ENCODE results near the gene PRKAR1B. TPM values are rescaled to one million over a fixed set of nuclear protein-coding genes. Genes with fewer than 3 reads are reported as not detected.

The PRKAR1B gene
- total RNA-seq, 1 experiment from 2014 or later = 14.1 TPM

DNA sequence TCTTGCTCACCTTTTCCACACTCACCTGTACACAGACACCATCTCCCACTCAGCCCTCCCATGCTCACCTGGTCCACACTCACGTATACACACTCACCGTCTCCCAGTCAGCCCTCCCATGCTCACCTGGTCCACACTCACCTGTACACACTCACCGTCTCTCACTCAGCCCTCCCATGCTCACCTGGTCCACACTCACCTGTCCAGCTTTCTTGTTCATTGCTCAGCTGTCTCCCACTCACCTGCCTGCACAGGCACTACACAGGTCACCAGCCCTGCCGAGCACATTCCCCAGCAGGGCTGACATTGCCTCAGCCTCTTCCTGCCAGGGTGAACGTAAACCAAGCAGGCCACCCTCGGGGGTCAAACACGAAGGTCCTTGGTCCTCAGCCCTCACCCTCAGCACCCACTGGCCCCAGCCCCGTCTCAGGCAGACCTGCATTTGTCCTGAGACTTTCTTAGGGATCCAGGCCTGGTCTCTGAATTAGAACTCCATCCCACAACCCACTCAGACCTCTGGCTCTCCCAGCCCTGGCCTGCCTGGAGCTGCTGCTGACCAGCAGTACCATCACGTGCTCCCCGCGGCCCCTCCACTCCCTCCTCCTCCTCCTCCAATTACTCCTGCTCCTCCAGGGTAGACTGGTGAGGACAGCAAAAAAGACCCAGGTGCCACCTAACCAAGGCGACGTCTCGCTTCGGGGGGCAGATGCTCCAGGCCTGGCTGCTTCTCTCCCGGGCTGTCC lies 13.4 kb downstream of the PRKAR1B start:
- ATAC-seq = no peak
- H3K27me3 ChIP-seq (ENCODE audit: insufficient read depth, low read length) = no peaks in the 10 kb centered on the region
- H3K79me2 ChIP-seq (ENCODE audit: insufficient read depth, low read length) = no peaks in the 10 kb centered on the region
- no peak overlapping the region for H3K4me2 ChIP-seq (ENCODE audit: low read length)
- H3K9me2 ChIP-seq (ENCODE audit: insufficient read depth) = no peaks in the 10 kb centered on the region
- no peaks in the 10 kb centered on the region for H3K4me1 ChIP-seq (ENCODE audit: control insufficient read depth in 1 of 2, insufficient read depth in 2 of 2, low read length in 2 of 2)
- H3K36me3 ChIP-seq (ENCODE audit: control insufficient read depth in 1 of 2, insufficient read depth in 2 of 2, low read length in 2 of 2) = no peaks in the 10 kb centered on the region; a peak in 1 of 4 replicates
- no peak overlapping the region for H3K27ac ChIP-seq (ENCODE audit: low read depth, low read length)
- RAD21 ChIA-PET (ENCODE audit: low non-redundant PET in 1 of 2, low total read pairs in 2 of 2, uncharacterized antibody in 2 of 2, unreplicated experiment in 2 of 2) = no interaction called here
- no TSS peak for BruUV-seq (replicated peaks)
- no peak overlapping the region for H2AFZ ChIP-seq (ENCODE audit: low read depth, low read length, poor library complexity, severe bottlenecking)
- CTCF ChIA-PET = no interaction called here
- no peak overlapping the region for H3K4me3 ChIP-seq (replicated peaks in 1 of 2; ENCODE audit: low read depth in 1 of 2, low read length in 2 of 2)
- intact Hi-C loops (cut with micrococcal nuclease) = no loop called here
- no peak for DNase-seq (ENCODE audit: low read depth, low spot score)
- TF ChIP-seq, protein P1, sequence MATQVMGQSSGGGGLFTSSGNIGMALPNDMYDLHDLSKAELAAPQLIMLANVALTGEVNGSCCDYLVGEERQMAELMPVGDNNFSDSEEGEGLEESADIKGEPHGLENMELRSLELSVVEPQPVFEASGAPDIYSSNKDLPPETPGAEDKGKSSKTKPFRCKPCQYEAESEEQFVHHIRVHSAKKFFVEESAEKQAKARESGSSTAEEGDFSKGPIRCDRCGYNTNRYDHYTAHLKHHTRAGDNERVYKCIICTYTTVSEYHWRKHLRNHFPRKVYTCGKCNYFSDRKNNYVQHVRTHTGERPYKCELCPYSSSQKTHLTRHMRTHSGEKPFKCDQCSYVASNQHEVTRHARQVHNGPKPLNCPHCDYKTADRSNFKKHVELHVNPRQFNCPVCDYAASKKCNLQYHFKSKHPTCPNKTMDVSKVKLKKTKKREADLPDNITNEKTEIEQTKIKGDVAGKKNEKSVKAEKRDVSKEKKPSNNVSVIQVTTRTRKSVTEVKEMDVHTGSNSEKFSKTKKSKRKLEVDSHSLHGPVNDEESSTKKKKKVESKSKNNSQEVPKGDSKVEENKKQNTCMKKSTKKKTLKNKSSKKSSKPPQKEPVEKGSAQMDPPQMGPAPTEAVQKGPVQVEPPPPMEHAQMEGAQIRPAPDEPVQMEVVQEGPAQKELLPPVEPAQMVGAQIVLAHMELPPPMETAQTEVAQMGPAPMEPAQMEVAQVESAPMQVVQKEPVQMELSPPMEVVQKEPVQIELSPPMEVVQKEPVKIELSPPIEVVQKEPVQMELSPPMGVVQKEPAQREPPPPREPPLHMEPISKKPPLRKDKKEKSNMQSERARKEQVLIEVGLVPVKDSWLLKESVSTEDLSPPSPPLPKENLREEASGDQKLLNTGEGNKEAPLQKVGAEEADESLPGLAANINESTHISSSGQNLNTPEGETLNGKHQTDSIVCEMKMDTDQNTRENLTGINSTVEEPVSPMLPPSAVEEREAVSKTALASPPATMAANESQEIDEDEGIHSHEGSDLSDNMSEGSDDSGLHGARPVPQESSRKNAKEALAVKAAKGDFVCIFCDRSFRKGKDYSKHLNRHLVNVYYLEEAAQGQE (IDR thresholded peaks at IDR 0.05; ENCODE audit: low read depth) = no peak
- TF ChIP-seq CEBPB (IDR thresholded peaks at IDR 0.05; ENCODE audit: low read depth) (no peak), TCF7L2 (IDR thresholded peaks at IDR 0.05; ENCODE audit: borderline replicate concordance, extremely low read depth, insufficient read depth, insufficient read length) (no peak), CBX3 (IDR thresholded peaks at IDR 0.05; ENCODE audit: low read depth) (no peak), JUND (IDR thresholded peaks at IDR 0.05) (no peak), ZNF274 (IDR thresholded peaks at IDR 0.05; ENCODE audit: low read depth, low read length) (no peak)
- H4K20me1 ChIP-seq (ENCODE audit: insufficient read depth) = no peaks in the 10 kb centered on the region
- H3K9me3 ChIP-seq (ENCODE audit: control insufficient read depth in 1 of 2, insufficient read depth in 1 of 2, low read depth in 1 of 2, low read length in 2 of 2) = peaks cover 0 to 4% of the 10 kb centered on the region in 2 experiments; a peak in 1 of 4 replicates
- no peak overlapping the region for H3K9ac ChIP-seq (ENCODE audit: low read length)
- POLR2A ChIA-PET = no interaction called here

Measured in HCT116 (cell line).